Activated naive CD8-positive, alpha-beta T cell treated with anti-CD3 and anti-CD28 coated beads, Interleukin-2, amount 10 ng/mL, durations not matched to agents 7 days and 5 days (primary cell): ENCODE measurements around the gene ARIH2. TPM values are rescaled to one million over a fixed set of nuclear protein-coding genes. Genes with fewer than 3 reads are reported as not detected.
"Not testable (repeated sequence)": the region's sequence is repeated elsewhere in the genome, so short reads cannot be mapped to it uniquely, and the experiment has no call there.

ENCODE experiments used
- ATAC-seq: fragments of 150-1000 bp; cut with Tn5 transposase; one replicate; pipeline ENCODE4 v1.10.0; 2021; ENCODE audit warnings: low read depth, moderate library complexity
- POLR2A ChIA-PET: fragments of 350-600 bp; sonication (Branson Sonifier 250); formaldehyde crosslinking; loops from one replicate; lab custom pipeline; 2021; ENCODE audit warnings: antibody characterized with exemption; lab: Charles Lee
- DNase-seq: peaks from one replicate; pipeline ENCODE4 v3.0.0; 2021
- H3K27ac Mint-ChIP-seq: one replicate; pipeline ENCODE4 v1.8.0; 2022; ENCODE audit warnings: mild to moderate bottlenecking, mixed read lengths
- H3K27me3 Mint-ChIP-seq: one replicate; pipeline ENCODE4 v1.8.0; 2022; ENCODE audit warnings: mild to moderate bottlenecking, moderate library complexity, mixed read lengths
- H3K36me3 Mint-ChIP-seq: one replicate; pipeline ENCODE4 v1.8.0; 2021; ENCODE audit warnings: mild to moderate bottlenecking, mixed read lengths
- H3K4me1 Mint-ChIP-seq: one replicate; pipeline ENCODE4 v1.8.0; 2021; ENCODE audit warnings: mixed read lengths
- H3K4me3 Mint-ChIP-seq: one replicate; pipeline ENCODE4 v1.8.0; 2022; ENCODE audit warnings: mild to moderate bottlenecking, moderate library complexity, mixed read lengths
- H3K9me3 Mint-ChIP-seq: one replicate; pipeline ENCODE4 v1.8.0; 2021; ENCODE audit warnings: mixed read lengths
- total RNA-seq, 2 experiments: library from RNA; stranded (reverse); gene quantifications; one replicate each; pipeline ENCODE4 v1.2.3, GENCODE V29; 2021

Gene ARIH2
- total RNA-seq, 2 experiments from 2014 or later = 108 to 118 TPM

GRCh38 chr3:48899273-48899672 is 19.4 kb upstream of the ARIH2 start:
- POLR2A ChIA-PET = interaction anchor here (0.6 to 5.6 kb wide), 9 partner anchors 8 to 275 kb away, joined by 3 to 69 read pairs (median 5); partner anchors contain the start of genes ARIH2, IP6K2, PRKAR2A and WDR6
- H3K4me3 Mint-ChIP-seq = peak overlapping the region; percentile 95
- ATAC-seq (peak; percentile 46), DNase-seq (peak; percentile 36)
- no peaks in the 10 kb centered on the region for H3K9me3 Mint-ChIP-seq
- peak overlapping the region; percentile 93 for H3K27ac Mint-ChIP-seq
- peaks cover 9% of the 10 kb centered on the region for H3K36me3 Mint-ChIP-seq
- no peaks in the 10 kb centered on the region for H3K27me3 Mint-ChIP-seq
- H3K4me1 Mint-ChIP-seq = peaks cover 35% of the 10 kb centered on the region

- H3K4me1 Mint-ChIP-seq, H3K4me3 Mint-ChIP-seq, H3K36me3 Mint-ChIP-seq, DNase-seq, H3K27me3 Mint-ChIP-seq, ATAC-seq, H3K27ac Mint-ChIP-seq, H3K9me3 Mint-ChIP-seq: not testable (repeated sequence)
- POLR2A ChIA-PET = interaction anchor here (0.8 to 0.9 kb wide), 2 partner anchors 9 to 11 kb away, joined by 3 read pairs; partner anchors contain the start of genes ARIH2 and SLC25A20
These were observed 11.6 kb upstream of the ARIH2 start for GRCh38 chr3:48907026-48907425.

GRCh38 chr3:48915296-48915695 is 3.3 kb upstream of the ARIH2 start:
- Mint-ChIP-seq H3K9me3 (no peaks in the 10 kb centered on the region), H3K4me1 (peaks cover 16% of the 10 kb centered on the region), H3K27me3 (no peaks in the 10 kb centered on the region), H3K4me3 (no peak overlapping the region), H3K36me3 (peaks cover 3% of the 10 kb centered on the region), H3K27ac (peak overlapping the region; percentile 45)
- ATAC-seq (no peak), DNase-seq (peak; percentile 10)
- POLR2A ChIA-PET = interaction anchor here (0.7 to 1.7 kb wide), 4 partner anchors 10 to 709 kb away, joined by 3 to 6 read pairs (median 4); no protein-coding TSS in a partner anchor

- peak; percentile 25 for ATAC-seq
- Mint-ChIP-seq H3K4me1 (peaks cover 23% of the 10 kb centered on the region), H3K27me3 (no peaks in the 10 kb centered on the region), H3K4me3 (peak overlapping the region; percentile 96), H3K36me3 (peaks cover 6% of the 10 kb centered on the region), H3K27ac (peak overlapping the region; percentile 99), H3K9me3 (no peaks in the 10 kb centered on the region)
- POLR2A ChIA-PET = interaction anchor here (0.5 to 3.9 kb wide), 26 partner anchors 10 to 1425 kb away, joined by 3 to 69 read pairs (median 3); partner anchors contain the start of genes IMPDH2, IP6K2, NDUFAF3 and P4HTM
- DNase-seq = peak; percentile 58
These were observed 835 bp downstream of the ARIH2 start for GRCh38 chr3:48919215-48920138.

GRCh38 chr3:48926425-48927392 is 8.1 kb downstream of the ARIH2 start:
- Mint-ChIP-seq H3K36me3 (peaks cover 44% of the 10 kb centered on the region), H3K27ac (peak overlapping the region; percentile 77), H3K27me3 (no peaks in the 10 kb centered on the region), H3K9me3 (no peaks in the 10 kb centered on the region), H3K4me1 (peaks cover 48% of the 10 kb centered on the region), H3K4me3 (peak overlapping the region; percentile 51)
- ATAC-seq (peak; percentile 42), DNase-seq (no peak)
- POLR2A ChIA-PET = no interaction called here

- H3K4me1 Mint-ChIP-seq = peaks cover 53% of the 10 kb centered on the region
- peak overlapping the region; percentile 28 for H3K4me3 Mint-ChIP-seq
- H3K36me3 Mint-ChIP-seq = peaks cover 54% of the 10 kb centered on the region
- ATAC-seq (no peak), DNase-seq (no peak)
- H3K9me3 Mint-ChIP-seq = no peaks in the 10 kb centered on the region
- H3K27ac Mint-ChIP-seq = no peak overlapping the region
- no peaks in the 10 kb centered on the region for H3K27me3 Mint-ChIP-seq
- POLR2A ChIA-PET = interaction anchor here (0.6 to 3.4 kb wide), 2 partner anchors 9 to 88 kb away, joined by 4 to 21 read pairs; partner anchors contain the start of gene ARIH2
These were observed 9.3 kb downstream of the ARIH2 start for GRCh38 chr3:48927928-48928327.

- DNase-seq (no peak), ATAC-seq (peak; percentile 36)
- Mint-ChIP-seq H3K27me3 (no peaks in the 10 kb centered on the region), H3K4me1 (peaks cover 53% of the 10 kb centered on the region), H3K4me3 (peak overlapping the region; percentile 50), H3K27ac (peak overlapping the region; percentile 64), H3K36me3 (peaks cover 56% of the 10 kb centered on the region), H3K9me3 (no peaks in the 10 kb centered on the region)
- POLR2A ChIA-PET = interaction anchor here (0.6 to 3.4 kb wide), 3 partner anchors 10 to 89 kb away, joined by 3 to 21 read pairs (median 4); partner anchors contain the start of gene ARIH2
These were observed 10.0 kb downstream of the ARIH2 start for GRCh38 chr3:48928679-48929078.

- H3K36me3 Mint-ChIP-seq = peaks cover 59% of the 10 kb centered on the region
- no peaks in the 10 kb centered on the region for H3K9me3 Mint-ChIP-seq
- peak overlapping the region; percentile 17 for H3K27ac Mint-ChIP-seq
- H3K27me3 Mint-ChIP-seq = no peaks in the 10 kb centered on the region
- ATAC-seq (no peak), DNase-seq (no peak)
- peaks cover 53% of the 10 kb centered on the region for H3K4me1 Mint-ChIP-seq
- H3K4me3 Mint-ChIP-seq = no peak overlapping the region
- POLR2A ChIA-PET = interaction anchor here (0.5 to 3.4 kb wide), 4 partner anchors 10 to 486 kb away, joined by 3 to 21 read pairs (median 3); partner anchors contain the start of gene ARIH2
These were observed 10.9 kb downstream of the ARIH2 start for GRCh38 chr3:48929358-48930035.

GRCh38 chr3:48930590-48930989 is 11.9 kb downstream of the ARIH2 start:
- DNase-seq (no peak), ATAC-seq (no peak)
- Mint-ChIP-seq H3K27ac (no peak overlapping the region), H3K27me3 (no peaks in the 10 kb centered on the region), H3K4me3 (no peak overlapping the region), H3K9me3 (no peaks in the 10 kb centered on the region), H3K4me1 (peaks cover 55% of the 10 kb centered on the region), H3K36me3 (peaks cover 65% of the 10 kb centered on the region)
- POLR2A ChIA-PET = interaction anchor here (1.0 to 3.4 kb wide), 2 partner anchors 12 to 83 kb away, joined by 3 to 21 read pairs; partner anchors contain the start of genes ARIH2 and PRKAR2A

- POLR2A ChIA-PET = no interaction called here
- peaks cover 57% of the 10 kb centered on the region for H3K36me3 Mint-ChIP-seq
- no peaks in the 10 kb centered on the region for H3K9me3 Mint-ChIP-seq
- ATAC-seq (no peak), DNase-seq (no peak)
- no peaks in the 10 kb centered on the region for H3K27me3 Mint-ChIP-seq
- peak overlapping the region; percentile 37 for H3K27ac Mint-ChIP-seq
- no peak overlapping the region for H3K4me3 Mint-ChIP-seq
- peaks cover 44% of the 10 kb centered on the region for H3K4me1 Mint-ChIP-seq
These were observed 13.4 kb downstream of the ARIH2 start for GRCh38 chr3:48931944-48932580.

GRCh38 chr3:48934333-48934991 is 15.8 kb downstream of the ARIH2 start:
- peaks cover 30% of the 10 kb centered on the region for H3K4me1 Mint-ChIP-seq

More at GRCh38 chr3:48934333-48934991, 15.8 kb downstream of the ARIH2 start:
- no peaks in the 10 kb centered on the region for H3K27me3 Mint-ChIP-seq
- DNase-seq (no peak), ATAC-seq (no peak)
- no peak overlapping the region for H3K27ac Mint-ChIP-seq
- POLR2A ChIA-PET = interaction anchor here (1.0 kb wide), 1 partner anchor 116 kb away, joined by 3 read pairs; no protein-coding TSS in a partner anchor
- H3K9me3 Mint-ChIP-seq = no peaks in the 10 kb centered on the region
- H3K36me3 Mint-ChIP-seq = peaks cover 45% of the 10 kb centered on the region
- H3K4me3 Mint-ChIP-seq = no peak overlapping the region
